OCI-M2 (cell line): ENCODE results near the gene FBXW4.
"Not testable (repeated sequence)": the region's sequence is repeated elsewhere in the genome, so short reads cannot be mapped to it uniquely, and the experiment has no call there.

Experiments used
- DNase-seq: peaks from one replicate; lab custom pipeline; 2025; ENCODE audit not compliant: unreplicated experiment; lab: John Stamatoyannopoulos, UW

FBXW4 gene

DNA sequence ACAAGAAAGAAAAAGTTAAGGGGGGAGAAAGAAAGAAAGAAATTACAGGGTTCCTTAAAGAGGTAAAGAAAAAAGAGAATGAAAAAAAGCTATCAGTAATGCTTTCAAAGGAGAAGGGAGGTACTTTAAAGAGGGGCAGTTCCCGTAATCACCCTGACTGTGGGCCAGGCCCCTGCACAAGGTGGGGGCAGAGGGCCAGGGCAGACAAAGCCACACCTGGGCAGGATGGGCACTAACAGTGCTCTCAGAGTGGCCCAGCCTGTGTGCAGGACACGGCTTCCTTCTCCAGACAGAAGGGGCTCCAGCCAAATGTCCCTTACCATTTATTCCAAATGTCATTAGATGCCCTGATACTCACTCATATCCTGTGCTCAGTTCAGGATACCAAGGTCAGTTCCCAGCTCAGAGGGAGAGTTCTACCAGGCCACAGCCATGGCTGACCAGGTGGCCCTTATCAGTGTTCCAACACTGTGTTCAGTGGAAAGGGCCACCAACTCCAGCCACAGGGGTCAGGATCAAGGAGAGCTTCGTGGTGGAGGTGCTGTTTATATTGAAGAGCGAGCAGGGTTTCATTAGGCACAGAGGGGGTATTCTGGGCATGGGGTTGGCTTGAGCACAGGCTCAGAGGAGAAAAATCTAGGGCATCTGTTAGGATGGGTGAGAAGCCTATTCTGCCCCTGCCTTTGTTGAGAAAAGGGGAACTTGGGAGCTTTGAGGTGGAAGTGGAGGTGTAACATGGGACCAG is 77.0 kb downstream of the FBXW4 start:
- DNase-seq, result no peak

GRCh38 chr10:101617102-101617823 is 77.7 kb downstream of the FBXW4 start:
- no peak for DNase-seq

- no peak for DNase-seq
Measured at GRCh38 chr10:101616415-101617101, 78.4 kb downstream of the FBXW4 start.

DNA sequence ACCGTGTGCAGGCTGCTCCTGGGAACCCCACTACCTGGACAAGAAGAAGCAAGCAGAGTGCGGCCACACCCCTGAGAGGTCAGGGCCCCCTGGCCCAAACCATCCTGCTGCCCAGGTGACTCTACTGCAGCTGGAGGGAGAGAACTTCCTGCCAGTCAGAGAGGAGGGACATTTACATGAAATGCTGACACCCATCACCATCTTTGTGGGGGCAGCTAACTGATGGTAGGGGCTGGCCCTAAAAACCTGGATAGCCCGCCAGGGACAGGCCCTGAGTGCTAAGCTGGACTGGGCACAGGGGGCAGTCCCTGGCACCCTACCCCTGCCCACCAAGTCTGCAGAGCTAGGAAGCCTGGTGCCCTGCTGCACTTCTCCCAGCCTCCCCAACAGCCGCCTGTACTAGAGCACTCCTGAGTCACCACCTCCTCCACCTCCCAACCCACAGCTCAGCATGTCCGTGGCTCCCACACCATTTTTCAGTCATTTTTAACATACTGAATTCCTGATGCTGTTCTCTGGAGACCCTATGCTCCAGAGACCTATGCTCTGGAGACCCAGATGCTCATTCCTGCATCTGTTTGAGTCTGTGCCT is 79.3 kb downstream of the FBXW4 start:
- no peak for DNase-seq

- no peak for DNase-seq
Measured at GRCh38 chr10:101614663-101615524, 80.1 kb downstream of the FBXW4 start.

DNA sequence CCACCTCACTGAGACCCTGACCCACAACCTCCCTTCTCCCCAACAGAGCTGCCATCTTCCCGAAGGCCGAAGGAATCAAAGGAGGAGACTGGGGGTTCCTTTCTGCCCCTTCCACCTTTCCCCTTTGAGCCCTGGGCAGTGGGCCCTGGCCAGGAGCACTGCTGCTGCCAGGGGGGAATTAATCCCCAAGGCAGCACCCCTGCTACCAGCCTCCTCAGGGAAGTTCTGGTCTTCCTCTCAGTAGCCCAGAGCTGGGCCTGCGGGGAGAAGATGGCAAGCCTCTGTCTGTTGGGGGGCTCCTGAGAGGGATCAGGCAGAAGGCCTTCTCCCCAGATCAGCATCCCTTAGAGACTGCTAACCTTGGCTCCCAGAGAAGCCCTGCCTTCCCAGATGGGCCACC is 81.3 kb downstream of the FBXW4 start:
- no peak for DNase-seq

DNA sequence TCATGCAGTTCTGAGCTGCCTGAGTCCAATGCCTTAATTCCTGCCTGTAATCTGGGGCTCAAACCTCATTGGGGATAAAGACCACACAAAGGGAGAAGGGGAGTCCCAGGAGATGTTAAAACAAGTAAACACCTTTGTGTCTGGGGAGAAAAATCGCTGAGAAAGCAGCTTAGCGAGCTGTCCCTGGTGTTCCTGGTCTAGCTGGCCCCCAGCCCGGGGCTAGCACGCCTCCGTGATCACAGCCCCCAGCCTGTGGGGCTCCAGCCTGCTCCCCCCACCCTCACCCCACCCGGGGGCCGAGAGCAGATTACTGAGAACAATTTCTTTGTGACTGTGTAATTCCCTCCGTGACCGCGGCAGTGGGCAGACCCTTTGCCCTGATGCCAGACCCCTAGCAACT is 82.1 kb downstream of the FBXW4 start:
- DNase-seq, result no peak

DNA sequence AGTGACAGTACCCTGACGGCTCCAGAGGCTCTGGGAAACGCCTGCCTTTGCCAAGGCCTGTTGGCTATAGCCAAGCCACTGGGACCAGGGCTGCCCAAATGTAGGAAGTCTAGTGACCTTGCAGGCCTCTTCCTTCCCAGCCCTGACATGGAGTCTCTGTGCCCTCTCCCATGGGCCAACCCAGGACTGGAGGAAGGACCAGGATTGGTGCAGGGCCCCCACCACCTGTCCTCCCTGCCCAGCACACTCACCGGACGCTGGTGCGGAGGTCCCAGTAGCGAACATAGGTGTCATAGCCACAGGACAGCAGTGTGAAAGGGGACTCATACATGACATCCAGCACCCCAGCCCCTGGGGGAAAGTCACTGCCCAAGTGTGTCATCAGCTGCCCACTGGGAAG is 82.9 kb downstream of the FBXW4 start:
- no peak for DNase-seq

DNA sequence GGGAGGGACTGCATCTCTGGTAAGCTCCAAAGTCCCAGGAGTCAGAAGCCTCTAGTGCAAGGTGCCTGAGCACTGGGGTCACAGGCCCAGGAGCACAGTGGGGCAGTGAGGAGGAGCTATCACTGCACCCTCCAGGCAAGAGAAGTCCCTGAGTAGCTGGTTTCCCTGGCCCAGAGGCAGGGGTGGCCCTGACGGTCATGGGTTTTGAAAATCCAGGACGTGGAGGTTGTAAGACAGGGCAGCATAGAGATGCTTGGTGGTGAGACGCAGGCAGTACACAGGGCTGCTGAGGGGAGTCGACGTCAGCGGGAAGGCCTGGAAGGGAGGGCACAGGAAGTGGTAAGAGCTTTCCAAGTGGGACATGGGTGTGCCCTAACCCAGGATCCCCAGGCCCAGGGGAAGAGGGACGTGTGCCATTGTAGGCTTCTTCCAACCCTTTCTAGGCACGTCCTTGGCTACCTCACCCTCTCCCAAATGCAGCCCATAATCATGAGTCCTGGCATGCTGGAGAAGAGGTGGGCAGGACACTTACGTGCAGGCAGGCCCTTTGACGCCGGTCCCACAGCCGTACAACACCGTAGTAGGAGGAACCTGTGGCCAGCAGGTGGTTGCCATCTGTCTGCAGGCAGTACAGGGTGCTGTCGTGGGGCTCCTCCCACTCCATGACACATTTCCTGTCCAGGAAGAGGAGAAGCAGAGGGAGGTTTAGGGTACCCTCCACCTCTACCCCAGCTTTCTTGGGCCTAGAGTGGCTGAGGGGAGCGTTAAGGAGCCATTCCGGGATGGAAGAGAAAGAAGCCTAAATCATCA is 83.7 kb downstream of the FBXW4 start:
- no peak for DNase-seq

- no peak for DNase-seq
Measured at GRCh38 chr10:101609481-101609880, 85.5 kb downstream of the FBXW4 start.

GRCh38 chr10:101607124-101607523 is 87.8 kb downstream of the FBXW4 start:
- DNase-seq, result no peak

GRCh38 chr10:101602761-101603398 is 92.1 kb downstream of the FBXW4 start:
- DNase-seq, result peak; percentile 46

- DNase-seq, result no peak
Measured at GRCh38 chr10:101601541-101601940, 93.4 kb downstream of the FBXW4 start.

GRCh38 chr10:101597091-101597900 is 97.7 kb downstream of the FBXW4 start:
- DNase-seq, result no peak

GRCh38 chr10:101595591-101596433 is 99.2 kb downstream of the FBXW4 start:
- no peak for DNase-seq

DNA sequence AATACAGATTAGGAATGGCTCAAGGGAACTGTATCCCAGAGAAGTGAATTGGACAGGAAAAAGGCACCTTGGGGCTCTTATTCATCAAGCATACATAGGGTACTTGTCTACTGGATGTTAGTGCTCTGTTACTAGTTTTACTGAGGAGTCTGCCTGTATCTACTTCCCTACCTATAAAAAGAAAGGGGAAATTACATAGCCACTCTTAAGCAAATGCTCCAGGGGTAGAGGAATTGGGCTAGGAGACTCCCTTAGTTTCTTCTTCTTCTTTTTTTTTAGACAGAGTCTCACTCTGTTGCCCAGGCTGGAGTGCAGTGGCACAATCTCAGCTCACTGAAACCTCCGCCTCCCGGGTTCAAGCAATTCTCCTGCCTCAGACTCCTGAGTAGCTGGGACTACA is 101.6 kb downstream of the FBXW4 start:
- not testable (repeated sequence) for DNase-seq

DNA sequence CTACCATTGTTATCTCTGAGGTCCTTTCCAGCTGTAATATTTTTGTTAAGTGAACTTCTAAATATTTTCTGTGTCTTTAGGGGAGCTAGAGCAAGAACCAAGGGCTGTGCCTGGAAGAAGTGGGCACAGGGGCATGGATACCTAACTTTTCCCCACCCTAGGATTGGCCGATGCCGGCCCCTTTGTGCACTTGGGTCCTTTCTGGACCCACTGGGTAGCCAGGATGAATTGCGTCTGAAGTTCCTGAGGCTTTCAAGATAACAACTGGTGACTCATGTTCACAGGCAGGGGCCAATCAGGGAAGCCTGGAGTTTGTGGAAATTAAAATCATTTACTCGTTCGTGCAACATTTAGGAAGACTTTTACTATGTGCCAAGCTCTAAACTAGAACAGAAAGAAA is 106.1 kb downstream of the FBXW4 start:
- DNase-seq, result peak; percentile 24
